HFFc6 (cell line): ENCODE results near the gene SCIN. TPM values are rescaled to one million over a fixed set of nuclear protein-coding genes. Genes with fewer than 3 reads are reported as not detected.

Source experiments
- DNase-seq: peaks from one replicate; pipeline ENCODE4 v3.0.0-alpha.2; 2018
- H3K27ac Mint-ChIP-seq: 2 replicates; pipeline ENCODE4 v1.8.0; 2020; ENCODE audit warnings: mild to moderate bottlenecking, mixed read lengths
- H3K27me3 Mint-ChIP-seq: 2 replicates; pipeline ENCODE4 v1.8.0; 2021; ENCODE audit warnings: mild to moderate bottlenecking, moderate library complexity, mixed read lengths; ENCODE audit not compliant: insufficient read depth
- H3K36me3 Mint-ChIP-seq: 2 replicates; pipeline ENCODE4 v1.8.0; 2021; ENCODE audit warnings: low read depth, mixed read lengths
- H3K4me1 Mint-ChIP-seq: 2 replicates; pipeline ENCODE4 v1.8.0; 2020; ENCODE audit warnings: low read depth, mixed read lengths
- H3K4me3 Mint-ChIP-seq: 2 replicates; pipeline ENCODE4 v1.8.0; 2020; ENCODE audit warnings: mild to moderate bottlenecking, moderate library complexity, mixed read lengths
- H3K9me3 Mint-ChIP-seq: 2 replicates; pipeline ENCODE4 v1.8.0; 2020; ENCODE audit warnings: mild to moderate bottlenecking, mixed read lengths
- CTCF ChIP-seq: fragments of 200-600 bp; sonication (generic); IDR thresholded peaks from 2 replicates; pipeline ENCODE4 v1.5.0; 2021; ENCODE audit warnings: antibody characterized with exemption, mild to moderate bottlenecking
- total RNA-seq, 6 experiments: library from RNA; stranded (reverse); fragmentation: NEBNext Ultra II Directional; extraction: Animal tissue kit (Norgen Biotek cat#: 25700); gene quantifications; 2 replicates in 1 of 6; 3 replicates in 5 of 6; pipeline ENCODE4 v1.2.3, GENCODE V29; 2021

Gene SCIN
- total RNA-seq, 6 experiments from 2014 or later: 0.92 to 50.8 (median 47.4) TPM

GRCh38 chr7:12586271-12586670 is 15.8 kb downstream of the SCIN start:
- peak overlapping the region; percentile 91; the same call in 1 of the 2 replicates for H3K27ac Mint-ChIP-seq
- no peak for DNase-seq
- no peak overlapping the region for H3K4me3 Mint-ChIP-seq
- H3K9me3 Mint-ChIP-seq: no peaks in the 10 kb centered on the region
- TF ChIP-seq CTCF: no peak
- peaks cover 49% of the 10 kb centered on the region for H3K4me1 Mint-ChIP-seq
- peaks cover 2% of the 10 kb centered on the region; the same call in 1 of the 2 replicates for H3K27me3 Mint-ChIP-seq
- H3K36me3 Mint-ChIP-seq: peaks cover 5% of the 10 kb centered on the region; the same call in 1 of the 2 replicates

GRCh38 chr7:12588259-12588904 is 17.9 kb downstream of the SCIN start:
- H3K4me1 Mint-ChIP-seq: peaks cover 28% of the 10 kb centered on the region
- H3K9me3 Mint-ChIP-seq: no peaks in the 10 kb centered on the region
- no peak for DNase-seq
- TF ChIP-seq CTCF: no peak
- H3K27me3 Mint-ChIP-seq: peaks cover 2% of the 10 kb centered on the region; the same call in 1 of the 2 replicates
- H3K27ac Mint-ChIP-seq: no peak overlapping the region
- peaks cover 5% of the 10 kb centered on the region; the same call in 1 of the 2 replicates for H3K36me3 Mint-ChIP-seq
- no peak overlapping the region for H3K4me3 Mint-ChIP-seq

- H3K27me3 Mint-ChIP-seq: peaks cover 2% of the 10 kb centered on the region; the same call in 1 of the 2 replicates
- no peak overlapping the region for H3K27ac Mint-ChIP-seq
- peaks cover 6% of the 10 kb centered on the region; the same call in 1 of the 2 replicates for H3K9me3 Mint-ChIP-seq
These were observed 20.0 kb downstream of the SCIN start for GRCh38 chr7:12590559-12590958.

GRCh38 chr7:12594122-12594897 is 23.8 kb downstream of the SCIN start:
- no peak for TF ChIP-seq CTCF
- no peak for DNase-seq
- Mint-ChIP-seq H3K9me3 (peaks cover 6% of the 10 kb centered on the region; the same call in 1 of the 2 replicates), H3K27me3 (no peaks in the 10 kb centered on the region), H3K4me1 (peaks cover 18% of the 10 kb centered on the region), H3K27ac (peak overlapping the region; percentile 74; the same call in 1 of the 2 replicates), H3K36me3 (peaks cover 11% of the 10 kb centered on the region), H3K4me3 (peak overlapping the region; percentile 49; the same call in 1 of the 2 replicates)

More at GRCh38 chr7:12590559-12590958, 20.0 kb downstream of the SCIN start:
- no peak for DNase-seq
- TF ChIP-seq CTCF: no peak
- H3K4me3 Mint-ChIP-seq: no peak overlapping the region
- H3K36me3 Mint-ChIP-seq: peaks cover 16% of the 10 kb centered on the region
- H3K4me1 Mint-ChIP-seq: peaks cover 23% of the 10 kb centered on the region

- H3K36me3 Mint-ChIP-seq: peaks cover 11% of the 10 kb centered on the region
- no peak for DNase-seq
- no peak overlapping the region for H3K27ac Mint-ChIP-seq
- no peak for TF ChIP-seq CTCF
- H3K4me1 Mint-ChIP-seq: peaks cover 18% of the 10 kb centered on the region
- no peak overlapping the region for H3K4me3 Mint-ChIP-seq
- peaks cover 6% of the 10 kb centered on the region; the same call in 1 of the 2 replicates for H3K9me3 Mint-ChIP-seq
- no peaks in the 10 kb centered on the region for H3K27me3 Mint-ChIP-seq
These were observed 24.6 kb downstream of the SCIN start for GRCh38 chr7:12595148-12595547.
